Adipocyte (in vitro differentiated cells): Measurements from ENCODE around the gene PDCD1.

Experiments
- DNase-seq: peaks from one replicate; pipeline ENCODE4 v3.0.0-alpha.2; 2015; ENCODE audit warnings: low read depth
- H3K27me3 ChIP-seq: replicated peaks from 2 replicates; pipeline ENCODE4 v1.7.0; 2013; ENCODE audit warnings: mild to moderate bottlenecking, low read length, moderate library complexity; ENCODE audit not compliant: control insufficient read depth, insufficient read depth
- H3K36me3 ChIP-seq: 2 replicates; pipeline ENCODE4 v1.7.0; 2013; ENCODE audit warnings: low read length, mild to moderate bottlenecking, moderate library complexity; ENCODE audit not compliant: control insufficient read depth, insufficient read depth, severe bottlenecking
- H3K4me1 ChIP-seq: 2 replicates; pipeline ENCODE4 v1.7.0; 2013; ENCODE audit warnings: mild to moderate bottlenecking, low read length, moderate library complexity; ENCODE audit not compliant: control insufficient read depth, insufficient read depth
- H3K4me3 ChIP-seq: 2 replicates; pipeline ENCODE4 v1.7.0; 2013; ENCODE audit warnings: mild to moderate bottlenecking, low read length, moderate library complexity
- H3K9ac ChIP-seq: 2 replicates; pipeline ENCODE4 v1.7.0; 2013; ENCODE audit warnings: mild to moderate bottlenecking, low read length, moderate library complexity
- H3K9me3 ChIP-seq: 2 replicates; pipeline ENCODE4 v1.7.0; 2013; ENCODE audit warnings: mild to moderate bottlenecking, low read length, moderate library complexity; ENCODE audit not compliant: control insufficient read depth

The PDCD1 gene

GRCh38 chr2:241859436-241860183 is 916 bp upstream of the PDCD1 start:
- peak overlapping the region; percentile 28 for H3K4me3 ChIP-seq
- peak overlapping the region; percentile 43 for H3K9ac ChIP-seq
- peaks cover 21% of the 10 kb centered on the region for H3K4me1 ChIP-seq
- no peaks in the 10 kb centered on the region for H3K9me3 ChIP-seq
- H3K27me3 ChIP-seq: peaks cover 26% of the 10 kb centered on the region
- no peak for DNase-seq
- H3K36me3 ChIP-seq: no peaks in the 10 kb centered on the region

- no peak for DNase-seq
- H3K4me3 ChIP-seq: peak overlapping the region; percentile 28
- no peaks in the 10 kb centered on the region for H3K9me3 ChIP-seq
- no peaks in the 10 kb centered on the region for H3K36me3 ChIP-seq
- H3K9ac ChIP-seq: no peak overlapping the region
- H3K4me1 ChIP-seq: peaks cover 18% of the 10 kb centered on the region
- H3K27me3 ChIP-seq: peaks cover 20% of the 10 kb centered on the region
Measured at GRCh38 chr2:241859017-241859435, 332 bp upstream of the PDCD1 start.

GRCh38 chr2:241857572-241858121 is 1.0 kb downstream of the PDCD1 start:
- no peak for DNase-seq
- H3K9ac ChIP-seq: no peak overlapping the region
- H3K9me3 ChIP-seq: no peaks in the 10 kb centered on the region
- H3K4me1 ChIP-seq: peaks cover 16% of the 10 kb centered on the region
- H3K27me3 ChIP-seq: peaks cover 16% of the 10 kb centered on the region
- no peak overlapping the region for H3K4me3 ChIP-seq
- H3K36me3 ChIP-seq: no peaks in the 10 kb centered on the region

- no peaks in the 10 kb centered on the region for H3K36me3 ChIP-seq
- no peak for DNase-seq
- peaks cover 16% of the 10 kb centered on the region for H3K27me3 ChIP-seq
- H3K9me3 ChIP-seq: no peaks in the 10 kb centered on the region
- H3K4me3 ChIP-seq: no peak overlapping the region
- no peak overlapping the region for H3K9ac ChIP-seq
- H3K4me1 ChIP-seq: peaks cover 16% of the 10 kb centered on the region
Measured at GRCh38 chr2:241857041-241857541, 1.6 kb downstream of the PDCD1 start.

- no peak for DNase-seq
- Histone ChIP-seq H3K4me3 (no peak overlapping the region), H3K9ac (no peak overlapping the region), H3K27me3 (peaks cover 14% of the 10 kb centered on the region), H3K36me3 (no peaks in the 10 kb centered on the region), H3K9me3 (no peaks in the 10 kb centered on the region), H3K4me1 (peaks cover 16% of the 10 kb centered on the region)
Measured at GRCh38 chr2:241855888-241856422, 2.7 kb downstream of the PDCD1 start.

GRCh38 chr2:241855245-241855887 is 3.3 kb downstream of the PDCD1 start:
- Histone ChIP-seq H3K4me3 (no peak overlapping the region), H3K27me3 (peaks cover 18% of the 10 kb centered on the region), H3K4me1 (peaks cover 15% of the 10 kb centered on the region), H3K36me3 (no peaks in the 10 kb centered on the region), H3K9ac (no peak overlapping the region), H3K9me3 (no peaks in the 10 kb centered on the region)
- no peak for DNase-seq

GRCh38 chr2:241854342-241855244 is 4.1 kb downstream of the PDCD1 start:
- Histone ChIP-seq H3K9ac (no peak overlapping the region), H3K4me3 (no peak overlapping the region), H3K4me1 (peaks cover 10% of the 10 kb centered on the region), H3K9me3 (no peaks in the 10 kb centered on the region), H3K27me3 (peaks cover 18% of the 10 kb centered on the region), H3K36me3 (no peaks in the 10 kb centered on the region)
- DNase-seq: no peak

GRCh38 chr2:241853651-241854341 is 4.9 kb downstream of the PDCD1 start:
- no peak for DNase-seq
- Histone ChIP-seq H3K9ac (no peak overlapping the region), H3K9me3 (no peaks in the 10 kb centered on the region), H3K4me1 (peaks cover 6% of the 10 kb centered on the region), H3K27me3 (peaks cover 18% of the 10 kb centered on the region), H3K4me3 (no peak overlapping the region), H3K36me3 (no peaks in the 10 kb centered on the region)

- Histone ChIP-seq H3K9me3 (no peaks in the 10 kb centered on the region), H3K9ac (no peak overlapping the region), H3K4me1 (peaks cover 6% of the 10 kb centered on the region), H3K27me3 (peaks cover 18% of the 10 kb centered on the region), H3K36me3 (no peaks in the 10 kb centered on the region), H3K4me3 (no peak overlapping the region)
- no peak for DNase-seq
Measured at GRCh38 chr2:241852981-241853631, 5.6 kb downstream of the PDCD1 start.
